ENCODE data around the gene GOLIM4.
"Not testable (repeated sequence)": the region's sequence is repeated elsewhere in the genome, so short reads cannot be mapped to it uniquely, and the experiment has no call there.

DNA sequence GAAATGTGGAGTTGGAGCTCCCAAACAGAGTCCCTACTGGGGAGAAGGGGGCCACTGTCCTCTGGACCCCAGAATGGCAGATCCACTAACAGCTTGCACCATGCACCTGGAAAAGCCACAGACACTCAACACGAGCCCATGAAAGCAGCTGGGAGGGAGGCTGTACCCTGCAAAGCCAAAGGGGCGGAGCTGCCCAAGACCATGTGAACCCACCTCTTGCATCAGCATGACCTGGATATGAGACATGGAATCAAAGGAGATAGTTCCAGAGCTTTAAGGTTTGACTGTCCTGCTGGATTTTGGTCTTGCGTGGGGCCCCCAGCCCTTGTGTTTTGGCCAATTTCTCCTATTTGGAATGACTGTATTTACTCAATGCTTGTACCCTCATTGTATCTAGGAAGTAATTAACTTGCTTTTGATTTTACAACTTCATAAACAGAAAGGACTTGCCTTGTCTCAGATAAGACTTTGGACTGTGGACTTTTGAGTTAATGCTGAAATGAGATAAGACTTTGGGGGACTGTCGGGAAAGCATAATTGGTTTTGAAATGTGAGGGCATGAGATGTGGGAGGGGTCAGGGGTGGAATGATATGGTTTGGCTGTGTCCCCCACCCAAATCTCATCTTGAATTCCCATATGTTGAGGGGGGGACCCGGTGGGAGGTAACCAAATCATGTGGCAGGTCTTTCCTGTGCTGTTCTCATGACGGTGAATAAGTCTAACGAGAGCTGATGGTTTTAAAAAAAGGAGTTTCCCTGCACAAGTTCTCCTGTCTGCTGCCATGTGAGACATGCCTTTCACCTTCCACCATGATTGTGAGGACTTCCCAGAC lies 39.1 kb downstream of the GOLIM4 start:
- TF ChIP-seq, protein P1, sequence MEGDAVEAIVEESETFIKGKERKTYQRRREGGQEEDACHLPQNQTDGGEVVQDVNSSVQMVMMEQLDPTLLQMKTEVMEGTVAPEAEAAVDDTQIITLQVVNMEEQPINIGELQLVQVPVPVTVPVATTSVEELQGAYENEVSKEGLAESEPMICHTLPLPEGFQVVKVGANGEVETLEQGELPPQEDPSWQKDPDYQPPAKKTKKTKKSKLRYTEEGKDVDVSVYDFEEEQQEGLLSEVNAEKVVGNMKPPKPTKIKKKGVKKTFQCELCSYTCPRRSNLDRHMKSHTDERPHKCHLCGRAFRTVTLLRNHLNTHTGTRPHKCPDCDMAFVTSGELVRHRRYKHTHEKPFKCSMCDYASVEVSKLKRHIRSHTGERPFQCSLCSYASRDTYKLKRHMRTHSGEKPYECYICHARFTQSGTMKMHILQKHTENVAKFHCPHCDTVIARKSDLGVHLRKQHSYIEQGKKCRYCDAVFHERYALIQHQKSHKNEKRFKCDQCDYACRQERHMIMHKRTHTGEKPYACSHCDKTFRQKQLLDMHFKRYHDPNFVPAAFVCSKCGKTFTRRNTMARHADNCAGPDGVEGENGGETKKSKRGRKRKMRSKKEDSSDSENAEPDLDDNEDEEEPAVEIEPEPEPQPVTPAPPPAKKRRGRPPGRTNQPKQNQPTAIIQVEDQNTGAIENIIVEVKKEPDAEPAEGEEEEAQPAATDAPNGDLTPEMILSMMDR (IDR thresholded peaks at IDR 0.05; ENCODE audit: low read depth, low read length) = not testable (repeated sequence)
- TF ChIP-seq EZH2phosphoT487 (IDR thresholded peaks at IDR 0.05; ENCODE audit: low read depth) = not testable (repeated sequence)
